K562 (cell line): ENCODE measurements around the gene CRABP2. TPM values are rescaled to one million over a fixed set of nuclear protein-coding genes. Genes with fewer than 3 reads are reported as not detected.

Source experiments
- AFF4 ChIP-seq: sonication (generic); formaldehyde crosslinking; IDR thresholded peaks from 2 replicates; pipeline ENCODE4 v1.8.0; 2023; ENCODE audit warnings: mild to moderate bottlenecking, missing genetic modification reagents
- C11orf30 ChIP-seq: fragments of 450-650 bp; IDR thresholded peaks from 2 replicates; pipeline ENCODE4 v1.6.1; 2016; ENCODE audit warnings: low read depth, mild to moderate bottlenecking
- CTCF ChIP-seq, 3 experiments: IDR thresholded peaks in 2 of 3; conservative IDR thresholded peaks in 1 of 3; 2 replicates each; pipeline ENCODE4 v1.5.1; 2011 to 2012; ENCODE audit warnings: low read length in 3 of 3, mild to moderate bottlenecking in 3 of 3, control low read depth in 2 of 3, improper control_type of control experiment in 1 of 3, inconsistent platforms in 1 of 3, low read depth in 1 of 3, mixed read lengths in 1 of 3, moderate library complexity in 1 of 3; ENCODE audit not compliant: insufficient read depth in 2 of 3
- JUND ChIP-seq, 2 experiments: IDR thresholded peaks; 2 replicates in 1 of 2; 3 replicates in 1 of 2; pipeline ENCODE4 v1.6.1; 2011; ENCODE audit warnings: borderline replicate concordance in 2 of 2, low read depth in 2 of 2, low read length in 2 of 2, improper control_type of control experiment in 1 of 2, missing biosample characterization in 1 of 2, missing genetic modification characterization in 1 of 2, missing genetic modification reagents in 1 of 2
- KDM1A ChIP-seq, 2 experiments: fragments of 450-650 bp; IDR thresholded peaks; 2 replicates each; pipeline ENCODE4 v1.6.1; 2016; ENCODE audit warnings: mild to moderate bottlenecking in 2 of 2
- NCOA1 ChIP-seq: fragments of 450-650 bp; IDR thresholded peaks from 2 replicates; pipeline ENCODE4 v1.6.1; 2016; ENCODE audit warnings: low read depth
- TBP ChIP-seq: optimal IDR thresholded peaks from 2 replicates; pipeline ENCODE3; 2011; ENCODE audit warnings: low read depth, low read length, improper control_type of control experiment
- TEAD4 ChIP-seq, 2 experiments: sonication (generic) in 1 of 2; formaldehyde crosslinking in 1 of 2; IDR thresholded peaks; 2 replicates each; pipeline versions ENCODE4 v1.6.1 to v1.8.0; 2012 to 2022; ENCODE audit warnings: borderline replicate concordance in 1 of 2, inconsistent platforms in 1 of 2, low read length in 1 of 2, mild to moderate bottlenecking in 1 of 2, missing genetic modification reagents in 1 of 2
- TFAP4 ChIP-seq: sonication (generic); formaldehyde crosslinking; IDR thresholded peaks from 2 replicates; pipeline ENCODE4 v1.8.0; 2022; ENCODE audit warnings: missing genetic modification reagents, mild to moderate bottlenecking, moderate library complexity, borderline replicate concordance
- ZEB2 ChIP-seq: fragments of 450-650 bp; IDR thresholded peaks from 2 replicates; pipeline ENCODE4 v1.6.1; 2016
- ZFPM2 ChIP-seq: fragments of 250-450 bp; sonication (Bioruptor Pico); IDR thresholded peaks from 2 replicates; pipeline ENCODE4 v1.5.1; 2022; ENCODE audit warnings: mild to moderate bottlenecking
- ZNF274 ChIP-seq: IDR thresholded peaks from 2 replicates; pipeline ENCODE4 v1.6.1; 2011; ENCODE audit warnings: low read depth, mild to moderate bottlenecking, low read length, moderate library complexity, borderline replicate concordance
- polyA plus RNA-seq, 8 experiments: library from polyadenylated mRNA; depleted of rRNA in 4 of 8; stranded (reverse) in 5 of 8; unstranded in 3 of 8; fragments of >200 nt; fragmentation: Nextera tagmentation in 2 of 8; fragmentation: Illumina TruSeq in 1 of 8; extraction: Ambion mirVana in 2 of 8; extraction: Trizol in 1 of 8; gene quantifications; 2 replicates each; pipeline versions ENCODE4 v1.2.1 to v1.2.3, GENCODE V29; 2011 to 2014; ENCODE audit warnings: inconsistent platforms in 1 of 8, missing spikeins in 1 of 8
- total RNA-seq, 7 experiments: library from RNA; depleted of rRNA in 6 of 7; stranded (reverse); fragments of >200 nt in 6 of 7; fragmentation: Illumina TruSeq in 2 of 7; extraction: Trizol in 2 of 7; gene quantifications; 2 replicates each; pipeline versions ENCODE4 v1.2.1 to v1.2.3, GENCODE V29; 2011 to 2021; ENCODE audit warnings: low replicate concordance in 1 of 7
- TF ChIP-seq, protein P1 (sequence below): fragments of 150-350 bp; conservative IDR thresholded peaks from 2 replicates; pipeline ENCODE4 v1.6.1; 2014; ENCODE audit warnings: low read length
- TF ChIP-seq, protein P2 (sequence below): IDR thresholded peaks from 2 replicates; pipeline ENCODE4 v1.6.1; 2012; ENCODE audit warnings: low read depth, low read length, improper control_type of control experiment, borderline replicate concordance

CRABP2 gene
- total and polyA plus RNA-seq, 9 of the 15 experiments (the other 6 are each of a cell fraction or from before 2014, with no cell fraction given) = 0.30 to 2.5 (median 0.82) TPM

GRCh38 chr1:156705918-156706656 is 704 bp upstream of the CRABP2 start (continued):
- TF ChIP-seq ZNF274 = no peak
- peak; percentile 24; the same call in 1 of the 2 replicates for TF ChIP-seq JUND (IDR thresholded peaks at IDR 0.05; ENCODE audit: borderline replicate concordance, low read depth, low read length)
- no peak; the same call in 2 of the 3 replicates for TF ChIP-seq JUND (tag; IDR thresholded peaks at IDR 0.05; ENCODE audit: borderline replicate concordance, low read depth, low read length)
- no peak for TF ChIP-seq C11orf30
- TF ChIP-seq AFF4 (CRISPR knock-in tag) = peak; percentile 78
- TF ChIP-seq ZFPM2 (CRISPR knock-in tag) = no peak
- no peak for TF ChIP-seq TEAD4 (IDR thresholded peaks at IDR 0.05; ENCODE audit: low read length)
- TF ChIP-seq TEAD4 (CRISPR knock-in tag; IDR thresholded peaks at IDR 0.05; ENCODE audit: borderline replicate concordance) = no peak
- peak; percentile 76 for TF ChIP-seq TFAP4 (CRISPR knock-in tag)
- TF ChIP-seq NCOA1 = 0 out of 2 replicates have a peak, but pooled peaks have one; percentile 11
- peak; percentile 89 to 91 (median 89) for TF ChIP-seq CTCF (IDR thresholded peaks at IDR 0.05 in 2 of 3, conservative IDR thresholded peaks at IDR 0.05 in 1 of 3; ENCODE audit: insufficient read depth in 2 of 3, low read depth in 1 of 3, low read length in 3 of 3)
- TF ChIP-seq, protein P1, sequence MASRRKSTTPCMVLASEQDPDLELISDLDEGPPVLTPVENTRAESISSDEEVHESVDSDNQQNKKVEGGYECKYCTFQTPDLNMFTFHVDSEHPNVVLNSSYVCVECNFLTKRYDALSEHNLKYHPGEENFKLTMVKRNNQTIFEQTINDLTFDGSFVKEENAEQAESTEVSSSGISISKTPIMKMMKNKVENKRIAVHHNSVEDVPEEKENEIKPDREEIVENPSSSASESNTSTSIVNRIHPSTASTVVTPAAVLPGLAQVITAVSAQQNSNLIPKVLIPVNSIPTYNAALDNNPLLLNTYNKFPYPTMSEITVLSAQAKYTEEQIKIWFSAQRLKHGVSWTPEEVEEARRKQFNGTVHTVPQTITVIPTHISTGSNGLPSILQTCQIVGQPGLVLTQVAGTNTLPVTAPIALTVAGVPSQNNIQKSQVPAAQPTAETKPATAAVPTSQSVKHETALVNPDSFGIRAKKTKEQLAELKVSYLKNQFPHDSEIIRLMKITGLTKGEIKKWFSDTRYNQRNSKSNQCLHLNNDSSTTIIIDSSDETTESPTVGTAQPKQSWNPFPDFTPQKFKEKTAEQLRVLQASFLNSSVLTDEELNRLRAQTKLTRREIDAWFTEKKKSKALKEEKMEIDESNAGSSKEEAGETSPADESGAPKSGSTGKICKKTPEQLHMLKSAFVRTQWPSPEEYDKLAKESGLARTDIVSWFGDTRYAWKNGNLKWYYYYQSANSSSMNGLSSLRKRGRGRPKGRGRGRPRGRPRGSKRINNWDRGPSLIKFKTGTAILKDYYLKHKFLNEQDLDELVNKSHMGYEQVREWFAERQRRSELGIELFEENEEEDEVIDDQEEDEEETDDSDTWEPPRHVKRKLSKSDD = 0 out of 2 replicates have a peak, but pooled peaks have one; percentile 35
- TF ChIP-seq, protein P2, sequence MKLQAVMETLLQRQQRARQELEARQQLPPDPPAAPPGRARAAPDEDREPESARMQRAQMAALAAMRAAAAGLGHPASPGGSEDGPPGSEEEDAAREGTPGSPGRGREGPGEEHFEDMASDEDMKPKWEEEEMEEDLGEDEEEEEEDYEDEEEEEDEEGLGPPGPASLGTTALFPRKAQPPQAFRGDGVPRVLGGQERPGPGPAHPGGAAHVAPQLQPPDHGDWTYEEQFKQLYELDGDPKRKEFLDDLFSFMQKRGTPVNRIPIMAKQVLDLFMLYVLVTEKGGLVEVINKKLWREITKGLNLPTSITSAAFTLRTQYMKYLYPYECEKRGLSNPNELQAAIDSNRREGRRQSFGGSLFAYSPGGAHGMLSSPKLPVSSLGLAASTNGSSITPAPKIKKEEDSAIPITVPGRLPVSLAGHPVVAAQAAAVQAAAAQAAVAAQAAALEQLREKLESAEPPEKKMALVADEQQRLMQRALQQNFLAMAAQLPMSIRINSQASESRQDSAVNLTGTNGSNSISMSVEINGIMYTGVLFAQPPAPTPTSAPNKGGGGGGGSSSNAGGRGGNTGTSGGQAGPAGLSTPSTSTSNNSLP = no peak
- TF ChIP-seq KDM1A (IDR thresholded peaks at IDR 0.05) = no peak
- TF ChIP-seq ZEB2 = 0 out of 2 replicates have a peak, but pooled peaks have one; percentile 14
- TF ChIP-seq TBP = peak; percentile 34
